Measurements from ENCODE around the gene GPR162. TPM values are rescaled to one million over a fixed set of nuclear protein-coding genes. Genes with fewer than 3 reads are reported as not detected.

GPR162 gene
- total RNA-seq, 1 experiment from 2014 or later: not detected

DNA sequence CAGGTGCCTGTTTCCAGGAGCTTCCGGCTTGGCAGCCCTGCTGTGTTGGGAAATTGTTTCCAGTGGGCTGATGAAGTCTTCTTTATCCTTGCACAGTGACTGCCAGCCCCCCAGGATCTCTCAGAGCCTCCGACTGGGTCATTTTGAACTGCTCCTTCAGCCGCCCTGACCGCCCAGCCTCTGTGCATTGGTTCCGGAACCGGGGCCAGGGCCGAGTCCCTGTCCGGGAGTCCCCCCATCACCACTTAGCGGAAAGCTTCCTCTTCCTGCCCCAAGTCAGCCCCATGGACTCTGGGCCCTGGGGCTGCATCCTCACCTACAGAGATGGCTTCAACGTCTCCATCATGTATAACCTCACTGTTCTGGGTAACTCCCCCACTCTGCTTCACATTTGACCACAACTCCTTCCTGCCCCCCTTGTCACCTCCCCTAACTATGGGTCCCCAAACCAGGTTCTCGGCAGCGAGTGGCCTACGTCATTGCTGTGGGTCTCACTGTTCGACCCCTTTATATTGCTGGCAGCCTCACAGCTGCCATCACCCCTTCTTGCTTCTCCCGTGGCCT, 47.0 kb upstream of the GPR162 start:
- Histone ChIP-seq H3K27ac (ENCODE audit: low read length) (no peak overlapping the region), H3K9ac (ENCODE audit: low read length) (no peak overlapping the region), H3K4me3 (ENCODE audit: low read length) (no peak overlapping the region), H3K36me3 (ENCODE audit: low read depth, low read length) (no peaks in the 10 kb centered on the region), H4K20me1 (ENCODE audit: low read length) (no peaks in the 10 kb centered on the region), H3K9me2 (replicated peaks; ENCODE audit: low read length) (no peaks in the 10 kb centered on the region), H3F3A (ENCODE audit: low read length, unreplicated experiment) (no peaks in the 10 kb centered on the region), H3K79me2 (ENCODE audit: low read length) (no peaks in the 10 kb centered on the region), H3K4me2 (ENCODE audit: low read length) (no peak overlapping the region), H3K9me3 (ENCODE audit: low read length) (no peaks in the 10 kb centered on the region), H3K27me3 (ENCODE audit: low read length) (no peaks in the 10 kb centered on the region), H3K4me1 (ENCODE audit: insufficient read depth, low read length) (peaks cover 4% of the 10 kb centered on the region; the same call in 1 of the 2 replicates), H2AFZ (ENCODE audit: low read length) (no peak overlapping the region)
- POLR2A ChIA-PET (ENCODE audit: unreplicated experiment): no interaction called here
- ATAC-seq: no peak
- intact Hi-C loops (cut with micrococcal nuclease): no loop called here
- no TSS peak for BruUV-seq (replicated peaks)
- CTCF ChIA-PET: no interaction called here
- TF ChIP-seq EZH2 (IDR thresholded peaks at IDR 0.05; ENCODE audit: low read length, unreplicated experiment): no peak
- TF ChIP-seq EZH2phosphoT487 (IDR thresholded peaks at IDR 0.05; ENCODE audit: borderline replicate concordance, low read length): no peak
- no peak for TF ChIP-seq CTCF (conservative IDR thresholded peaks at IDR 0.05; ENCODE audit: low read depth, low read length)
- DNase-seq: no peak

DNA sequence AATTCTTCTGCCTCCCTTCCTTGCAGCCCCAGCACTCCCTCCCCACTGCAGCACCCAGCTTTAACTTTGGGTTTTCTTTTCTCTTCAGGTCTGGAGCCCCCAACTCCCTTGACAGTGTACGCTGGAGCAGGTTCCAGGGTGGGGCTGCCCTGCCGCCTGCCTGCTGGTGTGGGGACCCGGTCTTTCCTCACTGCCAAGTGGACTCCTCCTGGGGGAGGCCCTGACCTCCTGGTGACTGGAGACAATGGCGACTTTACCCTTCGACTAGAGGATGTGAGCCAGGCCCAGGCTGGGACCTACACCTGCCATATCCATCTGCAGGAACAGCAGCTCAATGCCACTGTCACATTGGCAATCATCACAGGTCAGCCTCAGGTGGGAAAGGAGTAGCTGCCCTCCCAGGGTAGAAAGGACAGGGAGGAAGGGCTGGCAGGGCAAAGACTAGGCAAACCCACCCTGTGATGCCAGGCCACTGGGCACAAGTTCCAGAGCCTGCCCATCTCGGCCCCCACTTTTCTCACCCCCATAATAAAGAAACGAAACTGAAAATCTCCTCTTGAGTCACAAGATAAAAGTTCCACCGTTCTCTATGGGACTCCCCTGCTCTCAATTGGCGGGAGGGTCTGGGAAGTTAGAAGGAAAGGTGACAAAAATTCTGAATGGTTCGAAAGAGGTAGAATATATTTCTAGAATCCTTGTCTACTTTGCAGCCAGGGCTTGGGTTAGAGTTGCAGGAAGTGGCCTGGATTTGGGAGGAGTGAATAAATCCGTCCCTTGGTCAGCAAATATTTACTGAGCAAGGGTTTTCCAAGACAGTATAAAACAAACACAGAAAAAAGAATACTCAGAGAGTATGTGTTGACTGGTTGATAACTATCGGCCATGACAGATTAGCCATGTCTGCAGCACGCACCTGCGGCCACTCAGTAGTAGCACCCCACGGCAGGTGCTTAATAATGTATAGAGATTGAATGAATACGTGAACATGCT, 46.1 kb upstream of the GPR162 start:
- TF ChIP-seq EZH2phosphoT487 (IDR thresholded peaks at IDR 0.05; ENCODE audit: borderline replicate concordance, low read length): no peak
- TF ChIP-seq CTCF (conservative IDR thresholded peaks at IDR 0.05; ENCODE audit: low read depth, low read length): no peak
- TF ChIP-seq EZH2 (IDR thresholded peaks at IDR 0.05; ENCODE audit: low read length, unreplicated experiment): no peak
- Histone ChIP-seq H4K20me1 (ENCODE audit: low read length) (no peaks in the 10 kb centered on the region), H3K36me3 (ENCODE audit: low read depth, low read length) (no peaks in the 10 kb centered on the region), H3K4me2 (ENCODE audit: low read length) (no peak overlapping the region), H3F3A (ENCODE audit: low read length, unreplicated experiment) (no peaks in the 10 kb centered on the region), H3K4me3 (ENCODE audit: low read length) (no peak overlapping the region), H3K79me2 (ENCODE audit: low read length) (no peaks in the 10 kb centered on the region), H2AFZ (ENCODE audit: low read length) (no peak overlapping the region), H3K9me3 (ENCODE audit: low read length) (no peaks in the 10 kb centered on the region), H3K27ac (ENCODE audit: low read length) (no peak overlapping the region), H3K27me3 (ENCODE audit: low read length) (no peaks in the 10 kb centered on the region), H3K9me2 (replicated peaks; ENCODE audit: low read length) (no peaks in the 10 kb centered on the region), H3K4me1 (ENCODE audit: insufficient read depth, low read length) (peaks cover 4% of the 10 kb centered on the region; the same call in 1 of the 2 replicates), H3K9ac (ENCODE audit: low read length) (no peak overlapping the region)
- DNase-seq (no peak), ATAC-seq (peak; percentile 18)
- POLR2A ChIA-PET (ENCODE audit: unreplicated experiment): no interaction called here
- intact Hi-C loops (cut with micrococcal nuclease): no loop called here
- no TSS peak for BruUV-seq (replicated peaks)
- CTCF ChIA-PET: no interaction called here

DNA sequence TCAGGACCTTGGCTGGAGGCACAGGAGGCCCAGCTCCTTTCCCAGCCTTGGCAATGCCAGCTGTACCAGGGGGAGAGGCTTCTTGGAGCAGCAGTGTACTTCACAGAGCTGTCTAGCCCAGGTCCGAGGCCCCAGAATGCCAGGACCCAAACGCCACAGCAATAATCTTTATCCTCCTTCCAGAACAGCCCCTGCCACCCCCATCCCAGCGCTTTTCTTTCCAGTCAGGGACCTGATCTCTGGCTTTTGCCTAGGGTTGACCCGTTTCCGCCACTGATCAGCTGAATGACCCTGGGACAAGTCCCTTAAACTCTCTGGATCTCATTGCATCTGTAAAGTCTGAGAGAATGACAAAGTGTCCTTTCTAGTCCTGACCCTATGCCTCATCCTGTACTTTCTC, 44.2 kb upstream of the GPR162 start:
- no peaks in the 10 kb centered on the region for H3K9me2 ChIP-seq (replicated peaks; ENCODE audit: low read length)
- DNase-seq (no peak), ATAC-seq (no peak)
- intact Hi-C loops (cut with micrococcal nuclease): no loop called here
- no peak overlapping the region for H3K27ac ChIP-seq (ENCODE audit: low read length)
- ChIA-PET POLR2A (ENCODE audit: unreplicated experiment) (no interaction called here), CTCF (no interaction called here)
- no peaks in the 10 kb centered on the region for H3K79me2 ChIP-seq (ENCODE audit: low read length)
- peaks cover 4% of the 10 kb centered on the region; the same call in 1 of the 2 replicates for H3K4me1 ChIP-seq (ENCODE audit: insufficient read depth, low read length)
- H3K4me3 ChIP-seq (ENCODE audit: low read length): no peak overlapping the region
- H3K36me3 ChIP-seq (ENCODE audit: low read depth, low read length): no peaks in the 10 kb centered on the region
- no peak overlapping the region for H3K4me2 ChIP-seq (ENCODE audit: low read length)
- H3K9ac ChIP-seq (ENCODE audit: low read length): no peak overlapping the region
- H2AFZ ChIP-seq (ENCODE audit: low read length): no peak overlapping the region
- BruUV-seq (replicated peaks): no TSS peak
- no peaks in the 10 kb centered on the region for H3F3A ChIP-seq (ENCODE audit: low read length, unreplicated experiment)
- H3K27me3 ChIP-seq (ENCODE audit: low read length): no peaks in the 10 kb centered on the region
- no peaks in the 10 kb centered on the region for H4K20me1 ChIP-seq (ENCODE audit: low read length)
- no peaks in the 10 kb centered on the region for H3K9me3 ChIP-seq (ENCODE audit: low read length)
- no peak for TF ChIP-seq EZH2phosphoT487 (IDR thresholded peaks at IDR 0.05; ENCODE audit: borderline replicate concordance, low read length)
- TF ChIP-seq CTCF (conservative IDR thresholded peaks at IDR 0.05; ENCODE audit: low read depth, low read length): no peak
- TF ChIP-seq EZH2 (IDR thresholded peaks at IDR 0.05; ENCODE audit: low read length, unreplicated experiment): no peak

All from PC-3 (cell line).